Panc1 (cell line): ENCODE results near the gene RBMS1.

Source experiments
- POLR2AphosphoS5 ChIP-seq: IDR thresholded peaks from 2 replicates; pipeline ENCODE4 v1.6.1; 2012; ENCODE audit warnings: mild to moderate bottlenecking, low read depth, low read length, moderate library complexity
- SIN3A ChIP-seq: IDR thresholded peaks from 2 replicates; pipeline ENCODE4 v1.6.1; 2012; ENCODE audit warnings: low read depth, mild to moderate bottlenecking, low read length, moderate library complexity, borderline replicate concordance; ENCODE audit not compliant: insufficient read depth
- TF ChIP-seq, protein P1 (sequence below): fragments of 450-650 bp; IDR thresholded peaks from 2 replicates; pipeline ENCODE4 v1.5.1; 2017; ENCODE audit warnings: mild to moderate bottlenecking

DNA sequence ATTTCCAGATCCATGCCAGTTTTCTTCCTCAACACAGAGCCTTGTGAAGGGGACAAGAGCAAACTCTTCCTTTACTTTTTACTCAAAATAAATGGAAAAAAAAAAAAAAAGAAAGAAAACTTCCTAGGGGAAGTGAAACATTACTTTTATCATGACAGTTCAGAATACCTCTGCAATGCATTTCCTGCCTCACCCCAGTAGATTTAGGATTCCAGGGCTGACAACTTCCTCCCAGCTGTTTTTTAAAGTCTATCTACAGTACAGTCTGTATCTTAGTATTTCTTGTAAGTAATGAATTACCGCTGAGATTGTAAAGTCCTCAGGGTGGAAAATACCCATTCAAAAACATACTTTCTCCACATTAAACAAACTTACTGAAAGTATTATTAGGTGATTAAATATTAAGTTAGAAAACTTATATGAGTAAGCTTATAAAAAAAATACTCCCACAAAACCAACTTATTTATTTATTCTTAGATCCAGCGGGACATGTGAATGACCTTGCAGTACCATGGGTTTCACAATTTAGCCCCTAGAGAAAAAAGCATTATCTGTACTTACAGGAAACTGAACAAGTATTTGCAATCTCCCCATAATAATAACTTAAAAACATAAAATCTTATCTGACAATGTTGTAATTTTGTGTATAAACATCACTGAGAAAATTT lies 117.7 kb downstream of the RBMS1 start:
- no peak for TF ChIP-seq POLR2AphosphoS5
- TF ChIP-seq, protein P1, sequence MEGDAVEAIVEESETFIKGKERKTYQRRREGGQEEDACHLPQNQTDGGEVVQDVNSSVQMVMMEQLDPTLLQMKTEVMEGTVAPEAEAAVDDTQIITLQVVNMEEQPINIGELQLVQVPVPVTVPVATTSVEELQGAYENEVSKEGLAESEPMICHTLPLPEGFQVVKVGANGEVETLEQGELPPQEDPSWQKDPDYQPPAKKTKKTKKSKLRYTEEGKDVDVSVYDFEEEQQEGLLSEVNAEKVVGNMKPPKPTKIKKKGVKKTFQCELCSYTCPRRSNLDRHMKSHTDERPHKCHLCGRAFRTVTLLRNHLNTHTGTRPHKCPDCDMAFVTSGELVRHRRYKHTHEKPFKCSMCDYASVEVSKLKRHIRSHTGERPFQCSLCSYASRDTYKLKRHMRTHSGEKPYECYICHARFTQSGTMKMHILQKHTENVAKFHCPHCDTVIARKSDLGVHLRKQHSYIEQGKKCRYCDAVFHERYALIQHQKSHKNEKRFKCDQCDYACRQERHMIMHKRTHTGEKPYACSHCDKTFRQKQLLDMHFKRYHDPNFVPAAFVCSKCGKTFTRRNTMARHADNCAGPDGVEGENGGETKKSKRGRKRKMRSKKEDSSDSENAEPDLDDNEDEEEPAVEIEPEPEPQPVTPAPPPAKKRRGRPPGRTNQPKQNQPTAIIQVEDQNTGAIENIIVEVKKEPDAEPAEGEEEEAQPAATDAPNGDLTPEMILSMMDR = no peak
- TF ChIP-seq SIN3A = no peak
